Right renal pelvis (tissue), 4 donors: ENCODE results near the gene CARD6. TPM values are rescaled to one million over a fixed set of nuclear protein-coding genes. Genes with fewer than 3 reads are reported as not detected.
"Not testable (repeated sequence)": the region's sequence is repeated elsewhere in the genome, so short reads cannot be mapped to it uniquely, and the experiment has no call there.

ENCODE experiments used
- DNase-seq, 4 donors: peaks; one replicate each; pipeline ENCODE4 v3.0.0-alpha.2; 2013; ENCODE audit warnings: low read depth in 4 of 4, low spot score in 3 of 4, missing footprints in 1 of 4
- polyA plus RNA-seq, 4 donors: library from polyadenylated mRNA; unstranded; fragments of 120-200 nt; gene quantifications; one replicate each; pipeline ENCODE4 v1.2.1, GENCODE V29; 2013; ENCODE audit not compliant: insufficient read length in 4 of 4

The CARD6 gene
- polyA plus RNA-seq, 4 donors, result 2.5 to 3.8 (median 3.3) TPM

DNA sequence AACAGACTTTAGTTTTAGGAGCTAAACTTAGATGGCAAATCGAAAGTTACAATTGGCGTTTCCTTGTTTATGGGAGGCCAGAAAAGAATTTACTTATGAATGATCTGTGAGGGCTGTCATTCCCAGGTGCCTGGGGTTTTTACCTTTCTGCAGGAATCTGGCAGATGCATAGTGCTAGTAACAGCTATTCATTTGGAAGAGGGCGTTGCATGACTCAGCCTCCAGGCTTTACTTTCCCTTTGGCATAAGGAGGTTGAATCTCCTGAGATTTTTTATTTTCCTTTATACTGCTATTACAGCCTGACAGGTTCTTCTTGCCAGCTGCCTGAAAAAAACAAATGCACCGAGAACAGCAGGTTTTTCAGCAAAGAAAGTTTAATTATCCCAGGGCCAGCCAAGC, 30.0 kb downstream of the CARD6 start:
- DNase-seq, result no peak

DNA sequence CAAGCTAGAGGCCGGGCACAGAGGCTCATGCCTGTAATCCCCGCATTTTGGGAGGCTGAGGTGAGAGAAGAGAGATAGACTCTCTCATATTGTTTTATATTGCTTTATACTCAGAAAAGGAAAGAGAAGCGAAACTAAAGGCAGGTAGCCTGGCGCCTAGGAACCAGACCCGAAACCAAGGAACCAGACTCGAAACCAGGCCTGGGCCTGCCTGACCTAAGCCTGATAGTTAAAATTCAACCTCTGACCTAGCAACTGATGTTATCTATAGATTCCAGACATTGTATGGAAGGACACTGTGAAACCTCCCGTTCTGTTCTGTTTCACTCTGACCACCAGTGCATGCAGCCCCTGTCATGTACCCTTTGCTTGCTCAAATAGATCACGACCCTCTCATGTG, 31.1 kb downstream of the CARD6 start:
- not testable (repeated sequence) for DNase-seq

GRCh38 chr5:40873286-40873880, 32.2 kb downstream of the CARD6 start:
- no peak for DNase-seq

GRCh38 chr5:40875958-40876357, 34.8 kb downstream of the CARD6 start:
- DNase-seq, result no peak

GRCh38 chr5:40877371-40877988, 36.3 kb downstream of the CARD6 start:
- no peak for DNase-seq

DNA sequence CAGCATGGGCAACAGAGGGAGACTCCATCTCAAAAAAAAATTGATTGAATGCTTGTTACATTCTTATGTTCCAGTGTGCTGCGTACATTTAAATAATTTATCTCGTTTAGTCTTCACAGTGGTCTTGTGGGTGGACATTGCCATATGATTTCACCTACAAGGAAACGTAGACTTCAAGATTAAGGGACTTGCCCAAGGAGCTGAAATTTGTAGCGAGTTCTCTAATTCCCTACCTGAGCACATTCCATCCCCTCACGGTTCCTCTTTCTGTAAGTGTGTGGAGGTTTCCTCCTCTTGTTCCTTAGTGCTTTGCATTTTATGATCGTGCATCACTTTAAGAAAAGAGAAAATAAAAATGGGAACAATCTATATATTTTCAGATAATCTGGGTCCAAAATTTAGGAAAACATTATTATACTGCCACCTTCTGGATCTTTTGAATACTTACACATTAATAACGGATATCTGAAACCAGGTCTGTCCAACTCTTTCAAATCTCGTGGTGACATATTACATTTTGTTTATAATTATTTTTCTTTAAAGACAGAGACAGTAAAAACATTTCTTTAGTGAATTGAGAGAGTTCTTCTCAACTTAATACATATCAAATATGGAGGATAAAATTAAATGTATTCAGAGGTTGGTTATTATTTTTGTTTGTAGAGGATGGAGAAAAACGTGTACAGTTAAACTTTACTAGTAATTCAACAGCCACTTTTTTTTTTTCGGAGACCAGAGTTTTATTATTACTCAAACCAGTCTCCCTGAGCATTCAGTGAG, 38.2 kb downstream of the CARD6 start:
- peak in 2 of 4 donors; percentile 1 to 3 for DNase-seq

- no peak for DNase-seq
Measured at GRCh38 chr5:40882291-40882690, 41.1 kb downstream of the CARD6 start.

DNA sequence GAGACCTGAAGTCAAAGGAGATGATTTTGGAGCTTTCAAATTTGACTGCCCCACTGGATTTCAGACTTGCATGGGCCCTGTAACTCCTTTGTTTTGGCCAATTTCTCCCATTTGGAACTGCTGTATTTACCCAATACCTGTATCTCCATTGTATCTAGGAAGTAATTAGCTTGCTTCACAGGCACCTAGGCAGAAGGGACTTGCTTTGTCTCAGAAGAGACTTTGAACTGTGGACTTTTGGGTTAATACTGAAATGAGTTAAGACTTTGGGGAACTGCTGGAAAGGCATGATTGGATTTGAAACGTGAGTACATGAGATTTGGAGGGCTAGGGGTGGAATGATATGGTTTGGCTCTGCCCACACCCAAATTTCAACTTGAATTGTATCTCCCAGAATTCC, 41.9 kb downstream of the CARD6 start:
- not testable (repeated sequence) for DNase-seq

DNA sequence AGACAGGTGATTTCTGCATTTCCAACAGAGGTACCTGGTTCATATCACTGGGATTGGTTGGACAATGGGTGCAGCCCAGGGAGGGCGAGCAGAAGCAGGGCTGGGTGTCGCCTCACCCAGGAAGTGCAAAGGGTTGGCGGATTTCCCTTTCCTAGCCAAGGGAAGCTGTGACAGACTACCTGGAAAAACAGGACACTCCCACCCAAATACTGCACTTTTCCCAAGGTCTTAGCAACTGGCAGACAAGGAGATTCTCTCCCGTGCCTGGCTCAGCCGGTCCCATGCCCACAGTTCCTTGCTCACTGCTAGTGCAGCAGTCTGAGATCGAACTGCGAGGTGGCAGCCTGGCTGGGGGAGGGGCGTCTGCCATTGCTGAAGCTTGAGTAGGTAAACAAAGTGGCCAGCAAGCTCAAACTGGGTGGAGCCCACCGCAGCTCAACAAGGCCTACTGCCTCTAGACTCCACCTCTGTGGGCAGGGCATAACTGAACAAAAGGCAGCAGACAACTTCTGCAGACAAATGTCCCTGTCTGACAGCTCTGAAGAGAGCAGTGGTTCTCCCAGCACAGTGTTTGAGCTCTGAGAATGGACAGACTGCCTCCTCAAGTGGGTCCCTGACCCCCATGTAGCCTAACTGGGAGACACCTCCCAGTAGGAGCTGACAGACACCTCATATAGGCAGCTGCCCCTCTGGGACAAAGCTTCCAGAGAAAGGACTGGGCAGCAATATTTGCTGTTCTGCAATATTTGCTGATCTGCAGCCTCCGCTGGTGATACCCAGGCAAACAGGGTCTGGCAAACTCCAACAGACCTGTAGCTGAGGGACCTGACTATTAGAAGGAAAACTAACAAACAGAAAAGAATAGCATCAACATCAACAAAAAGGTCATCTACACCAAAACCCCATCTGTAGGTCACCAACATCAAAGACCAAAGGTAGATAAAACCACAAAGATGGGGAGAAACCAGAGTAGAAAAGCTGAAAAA, 54.6 kb downstream of the CARD6 start:
- not testable (repeated sequence) for DNase-seq

GRCh38 chr5:40904205-40904993, 63.2 kb downstream of the CARD6 start:
- peak; percentile 51 to 57 (median 52) for DNase-seq

DNA sequence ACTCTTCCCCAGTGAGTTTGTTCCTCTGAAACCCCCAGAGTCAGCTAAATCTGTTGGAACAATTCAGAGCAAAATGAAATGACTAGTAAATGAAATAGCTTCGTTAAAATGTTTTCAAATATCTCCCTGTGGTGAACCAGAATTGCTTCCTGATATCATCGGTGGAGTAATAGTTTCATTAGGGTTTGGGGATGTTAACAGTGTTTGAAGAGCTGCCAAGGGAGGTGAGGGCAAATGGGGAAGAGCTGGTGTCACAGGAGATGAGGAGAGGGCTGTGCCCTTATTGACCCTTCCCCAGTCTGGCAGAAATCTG, 63.8 kb downstream of the CARD6 start:
- DNase-seq, result no peak

- DNase-seq, result no peak
Measured at GRCh38 chr5:40906351-40906751, 65.2 kb downstream of the CARD6 start.

- DNase-seq, result peak; percentile 37 to 51 (median 41)
Measured at GRCh38 chr5:40909264-40909663, 68.1 kb downstream of the CARD6 start, which contains the start of gene C7. Gene C7 (plus strand): TSS chr5:40909497. CDS start chr5:40909611, 114 bp downstream.

GRCh38 chr5:40909723-40910122, 68.6 kb downstream of the CARD6 start:
- no peak for DNase-seq

Other genes starting within 250 kb of the CARD6 start
- 10 to 100 TPM; 10.5 to 16.5 (median 12.5) TPM for gene PTGER4, start 161.5 kb upstream of the CARD6 start, polyA plus RNA-seq
- gene TTC33, start 85.4 kb upstream of the CARD6 start, polyA plus RNA-seq, result 10 to 100 TPM; 29.8 to 38.0 (median 36.3) TPM
- gene PRKAA1, start 43.0 kb upstream of the CARD6 start, polyA plus RNA-seq, result 10 to 100 TPM; 64.4 to 90.5 (median 85.4) TPM
- gene RPL37, start 6.1 kb upstream of the CARD6 start, polyA plus RNA-seq, result 1,000 to 10,000 TPM; 1,601 to 2,005 (median 1,744) TPM
- 100 to 1,000 TPM; 130 to 218 (median 195) TPM for gene C7, start 68.1 kb downstream of the CARD6 start, polyA plus RNA-seq
- under 1 TPM in 2 of 4 donors, not detected in 2; 0.04 to 0.25 TPM for gene MROH2B, start 230.0 kb downstream of the CARD6 start, polyA plus RNA-seq